NCI-H1092 (cell line): ENCODE data around the gene OR1F1.
A peak's percentile ranks its signal among the peaks of the same experiment; 100 is the strongest.
"Not testable (repeated sequence)": the region's sequence is repeated elsewhere in the genome, so short reads cannot be mapped to it uniquely, and the experiment has no call there.

Source experiments
- DNase-seq: peaks from one replicate; lab custom pipeline; 2025; lab: John Stamatoyannopoulos, UW

OR1F1 gene

DNA sequence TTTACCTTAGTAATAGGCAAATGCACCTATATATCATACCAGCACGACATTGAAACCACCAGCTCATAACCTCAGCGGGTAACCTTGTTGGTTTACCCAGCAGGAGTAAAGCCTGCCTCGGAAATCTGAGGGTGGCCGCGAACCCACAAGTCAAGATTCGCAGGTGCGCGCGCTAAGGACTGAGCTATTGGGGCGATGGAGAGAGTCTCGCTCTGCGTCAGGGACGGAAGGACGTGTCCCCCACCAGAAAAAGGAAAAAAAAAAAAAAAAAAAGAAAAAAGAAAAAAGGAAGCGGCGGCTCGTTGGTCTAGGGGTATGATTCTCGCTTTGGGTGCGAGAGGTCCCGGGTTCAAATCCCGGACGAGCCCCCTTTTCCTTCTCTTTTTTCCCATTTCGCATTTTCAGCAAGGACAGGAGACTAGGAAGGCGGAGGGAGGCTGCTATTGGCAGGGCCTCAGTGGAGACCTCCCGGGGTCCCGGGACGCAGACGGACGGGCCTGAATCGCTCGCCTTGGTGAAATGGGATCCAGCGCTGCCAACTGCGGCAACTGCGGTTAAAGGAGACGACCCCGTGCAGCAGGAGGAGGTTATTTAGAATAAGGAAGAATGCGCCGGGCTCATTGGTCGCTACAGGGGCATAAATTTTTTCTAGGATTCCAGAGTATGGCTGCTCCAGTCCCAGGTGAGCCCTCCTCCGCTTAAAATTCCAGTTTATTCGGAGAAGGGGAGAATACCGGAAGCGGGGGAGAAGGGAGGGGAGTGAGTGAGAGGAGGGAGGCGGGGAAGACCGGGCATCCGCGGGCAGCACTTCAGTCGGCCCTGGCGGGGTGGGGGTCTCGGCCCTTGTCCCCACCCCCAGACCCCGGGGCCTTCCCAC lies at the start of gene OR1F1:
Gene OR1F1 (plus strand): TSS at position 407 of the 877 bp plus-strand sequence.
- DNase-seq = no peak

- DNase-seq = no peak
Observed at GRCh38 chr16:3138342-3138741, 49.7 kb upstream of the OR1F1 start.

DNA sequence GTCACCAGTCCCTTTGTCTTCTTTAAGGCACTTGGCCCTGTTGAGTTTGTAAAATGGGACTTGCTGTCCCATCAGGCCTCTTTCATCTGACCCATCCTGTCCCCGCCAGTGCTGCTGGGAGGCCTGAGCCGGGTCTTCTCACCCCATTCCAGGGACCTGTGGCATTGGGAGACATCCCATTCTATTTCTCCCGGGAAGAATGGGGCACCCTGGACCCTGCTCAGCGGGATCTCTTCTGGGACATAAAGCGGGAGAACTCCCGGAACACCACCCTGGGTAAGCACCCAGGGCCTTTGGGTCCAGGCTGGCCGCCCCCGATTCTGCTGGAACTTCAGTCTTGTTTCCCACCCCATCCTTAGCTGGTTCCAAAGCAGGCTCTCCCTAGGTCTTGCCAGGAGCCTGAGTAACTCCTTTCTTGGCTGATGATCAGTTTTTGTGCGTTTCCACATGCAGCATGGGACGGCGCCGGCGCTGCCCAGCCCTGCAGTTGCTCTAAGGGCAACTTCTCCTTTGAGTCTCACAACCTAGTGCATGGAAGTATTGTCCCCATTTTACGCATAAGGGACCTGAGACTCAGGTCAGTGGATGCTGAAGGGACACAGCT lies 49.1 kb upstream of the OR1F1 start:
- no peak for DNase-seq

GRCh38 chr16:3139561-3139960 lies 48.4 kb upstream of the OR1F1 start:
- not testable (repeated sequence) for DNase-seq

GRCh38 chr16:3140603-3141427 lies 47.2 kb upstream of the OR1F1 start:
- no peak for DNase-seq

GRCh38 chr16:3141781-3142311 lies 46.2 kb upstream of the OR1F1 start:
- DNase-seq = no peak

DNA sequence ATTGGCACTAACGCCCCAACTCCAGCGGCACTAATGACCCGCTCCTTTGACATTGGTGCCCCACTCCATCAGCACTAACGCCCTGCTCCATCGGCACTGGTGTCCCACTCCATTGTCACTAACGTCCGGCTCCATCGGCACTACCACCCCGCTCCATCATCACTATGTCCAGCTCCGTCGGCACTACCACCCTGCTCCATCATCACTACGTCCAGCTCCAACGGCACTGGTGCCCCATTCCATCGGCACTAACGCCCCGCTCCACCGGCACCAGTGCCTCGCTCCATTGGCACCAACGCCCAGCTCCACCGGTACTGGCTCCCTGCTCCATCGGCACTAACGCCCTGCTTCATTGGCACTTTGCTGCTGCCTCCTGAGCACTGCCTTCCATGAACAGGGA lies 45.7 kb upstream of the OR1F1 start:
- DNase-seq = no peak

- DNase-seq = no peak
Observed at GRCh38 chr16:3142770-3143169, 45.2 kb upstream of the OR1F1 start.

DNA sequence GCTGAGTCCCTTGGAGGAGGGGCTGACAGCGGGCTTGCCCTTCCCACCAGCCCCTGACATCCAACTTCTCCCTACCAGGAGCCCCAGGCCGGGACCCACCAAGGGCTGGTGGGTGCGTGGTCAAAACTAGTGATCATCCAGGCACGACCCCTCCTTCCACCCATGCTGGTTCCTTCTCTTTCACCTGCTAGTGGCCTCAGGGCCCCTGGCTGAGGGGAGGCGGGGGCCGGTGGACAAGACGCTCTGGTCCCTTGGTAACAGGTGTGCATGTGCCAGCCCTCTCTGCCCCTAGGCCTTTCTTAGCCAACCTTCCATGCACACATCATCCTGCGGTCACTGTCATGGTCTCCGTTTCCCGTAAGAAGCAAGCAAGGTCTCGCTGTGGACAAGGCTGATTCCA lies 44.8 kb upstream of the OR1F1 start:
- DNase-seq = no peak

- no peak for DNase-seq
Observed at GRCh38 chr16:3143598-3144320, 44.2 kb upstream of the OR1F1 start.

DNA sequence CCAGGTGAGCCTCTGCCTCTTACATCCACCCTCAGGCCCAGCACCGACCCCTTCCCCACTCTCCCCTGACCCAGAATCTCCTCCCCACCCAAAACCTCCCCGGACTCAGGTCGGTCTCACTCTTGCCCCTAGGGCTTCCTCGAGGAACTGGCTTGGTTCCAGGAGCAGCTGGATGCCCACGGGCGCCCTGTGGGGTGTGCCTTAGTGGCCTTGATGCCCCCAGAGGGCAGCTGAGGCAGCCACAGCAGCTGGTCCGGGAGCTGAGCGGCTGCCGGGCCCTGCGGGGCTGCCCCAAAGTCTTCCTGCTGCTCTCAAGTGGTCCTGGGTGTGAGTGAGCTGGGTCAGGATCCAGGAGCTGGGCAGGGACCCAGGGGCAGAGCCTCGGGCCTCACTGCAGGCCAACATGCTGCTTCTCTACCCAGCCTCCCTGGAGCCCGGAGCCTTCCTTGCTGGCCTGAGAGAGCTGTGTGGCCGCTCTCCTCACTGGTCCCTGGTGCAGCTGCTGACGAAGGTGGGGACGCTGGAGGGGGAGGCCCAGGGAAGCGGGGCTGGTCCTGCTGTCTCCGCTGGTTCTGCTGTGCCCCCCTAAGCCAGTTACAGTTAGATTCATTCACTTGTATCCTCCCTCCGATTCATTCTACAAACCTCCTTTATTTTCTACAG lies 43.6 kb upstream of the OR1F1 start:
- DNase-seq = no peak

DNA sequence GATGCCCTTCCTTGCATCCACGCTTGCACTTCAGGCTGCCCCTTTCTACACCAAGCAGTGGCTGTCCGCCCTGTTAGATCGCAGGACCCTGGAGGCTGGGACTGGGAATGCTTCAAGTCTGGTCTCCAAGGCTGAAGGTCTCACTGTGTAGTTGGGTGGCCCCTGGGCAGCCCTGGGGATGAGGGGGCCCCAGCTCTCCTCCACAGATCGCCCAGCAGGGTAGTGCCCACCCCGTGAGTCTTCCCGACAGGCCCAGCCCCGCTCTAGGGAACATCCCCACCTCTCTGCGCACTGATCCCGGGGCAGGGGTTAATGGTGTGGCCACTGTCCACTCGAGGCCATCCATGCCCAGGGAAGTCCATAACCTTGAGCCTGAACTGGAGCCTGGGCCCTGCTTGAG lies 42.9 kb upstream of the OR1F1 start:
- no peak for DNase-seq

DNA sequence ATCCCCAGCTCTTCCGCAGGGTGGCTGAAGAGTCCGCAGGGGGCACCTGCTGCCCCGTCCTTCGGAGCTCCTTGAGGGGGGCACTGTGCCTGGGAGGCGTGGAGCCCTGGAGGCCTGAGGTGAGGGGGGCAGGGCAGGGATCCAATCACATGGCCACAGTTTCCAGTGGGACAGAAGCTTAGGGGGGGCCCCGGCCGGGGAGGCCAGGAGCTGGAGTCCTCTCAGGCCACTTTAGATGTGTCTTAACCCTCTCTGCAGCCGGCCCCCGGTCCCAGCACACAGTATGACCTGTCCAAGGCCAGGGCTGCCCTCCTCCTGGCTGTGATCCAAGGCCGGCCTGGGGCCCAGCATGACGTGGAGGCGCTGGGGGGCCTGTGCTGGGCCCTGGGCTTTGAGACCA lies 42.3 kb upstream of the OR1F1 start:
- DNase-seq = no peak

- DNase-seq = no peak
Observed at GRCh38 chr16:3147046-3147756, 40.8 kb upstream of the OR1F1 start.

DNA sequence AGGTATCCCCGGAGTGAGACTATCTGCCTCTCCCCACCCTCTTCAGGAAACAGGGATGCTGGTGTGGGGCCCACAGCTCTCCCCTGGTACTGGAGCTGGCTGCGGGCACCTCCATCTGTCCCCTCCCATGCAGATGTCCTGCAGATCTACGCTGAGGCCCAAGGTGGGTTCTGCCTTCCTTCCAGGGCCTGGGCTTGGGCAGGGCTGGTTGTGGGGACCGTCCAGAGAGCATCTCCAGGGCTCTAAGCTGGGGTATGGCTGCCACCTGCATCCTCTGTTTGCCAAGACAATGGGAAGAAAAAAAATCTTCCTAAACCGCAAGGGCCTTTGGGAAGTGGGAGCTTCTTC lies 40.3 kb upstream of the OR1F1 start:
- DNase-seq = no peak

- no peak for DNase-seq
Observed at GRCh38 chr16:3148256-3149192, 39.5 kb upstream of the OR1F1 start.

DNA sequence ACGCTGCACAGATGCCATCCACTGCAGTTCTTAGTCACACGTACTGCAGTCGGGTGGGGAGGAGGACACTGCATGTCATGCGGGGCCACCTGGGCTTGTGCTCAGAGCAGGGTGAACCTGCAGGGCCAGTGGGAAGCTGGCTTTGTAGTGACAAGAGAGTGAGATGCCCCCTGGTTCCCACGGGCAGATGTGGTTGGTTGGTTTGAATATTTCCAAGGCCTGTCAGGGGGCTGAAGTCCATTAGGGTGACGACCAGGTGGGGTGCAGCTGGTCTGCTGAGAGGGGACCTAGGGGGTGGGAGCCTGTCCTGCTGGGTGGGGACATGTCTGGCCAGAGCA lies 38.8 kb upstream of the OR1F1 start:
- no peak for DNase-seq

GRCh38 chr16:3149630-3150345 lies 38.2 kb upstream of the OR1F1 start:
- DNase-seq = peak; percentile 29
